ENCODE data around the gene OR1J1.

Gene OR1J1

GRCh38 chr9:122444041-122444733 is 33.5 kb downstream of the OR1J1 start:
- no peak for DNase-seq

DNA sequence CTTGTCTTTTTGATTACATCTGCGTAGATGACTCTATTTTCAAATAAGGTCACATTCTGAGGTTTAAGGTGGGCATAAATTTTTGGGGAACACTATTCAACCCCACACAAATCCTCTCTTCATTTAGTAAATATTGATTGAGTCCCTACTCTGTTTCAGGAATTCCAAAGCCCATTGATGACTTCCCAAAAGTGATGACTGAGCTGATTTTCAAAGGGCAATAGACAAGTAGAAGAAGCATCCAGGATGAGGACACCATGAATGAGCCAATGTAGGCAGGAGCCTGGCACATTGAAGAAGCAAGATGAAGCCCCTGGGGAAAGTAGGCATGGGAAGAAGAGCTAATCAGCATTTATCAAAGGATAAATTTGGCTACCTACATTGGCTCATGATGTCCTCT is 35.2 kb downstream of the OR1J1 start:
- no peak for DNase-seq

Data from T1000 (cell line).